Stimulated activated memory B cell treated with anti-CD40 and anti-IgM and Interleukin-4, amounts not matched to agents 10 μg/mL and 1 μg/mL and 100 μg/mL, for 72 hours (primary cell): ENCODE data around the gene EEF1G.

Experiments
- ATAC-seq: fragments of 150-1000 bp; cut with Tn5 transposase; 2 replicates; pipeline ENCODE4 v1.10.0; 2021
- H3K27ac Mint-ChIP-seq: one replicate; pipeline ENCODE4 v1.8.0; 2022; ENCODE audit warnings: mild to moderate bottlenecking, mixed read lengths
- H3K27me3 Mint-ChIP-seq: one replicate; pipeline ENCODE4 v1.8.0; 2022; ENCODE audit warnings: mixed read lengths
- H3K36me3 Mint-ChIP-seq: one replicate; pipeline ENCODE4 v1.8.0; 2022; ENCODE audit warnings: mixed read lengths
- H3K4me1 Mint-ChIP-seq: one replicate; pipeline ENCODE4 v1.8.0; 2022; ENCODE audit warnings: mixed read lengths
- H3K4me3 Mint-ChIP-seq: one replicate; pipeline ENCODE4 v1.8.0; 2022; ENCODE audit warnings: mild to moderate bottlenecking, moderate library complexity, mixed read lengths
- H3K9me3 Mint-ChIP-seq: one replicate; pipeline ENCODE4 v1.8.0; 2022; ENCODE audit warnings: mixed read lengths

Gene EEF1G

DNA sequence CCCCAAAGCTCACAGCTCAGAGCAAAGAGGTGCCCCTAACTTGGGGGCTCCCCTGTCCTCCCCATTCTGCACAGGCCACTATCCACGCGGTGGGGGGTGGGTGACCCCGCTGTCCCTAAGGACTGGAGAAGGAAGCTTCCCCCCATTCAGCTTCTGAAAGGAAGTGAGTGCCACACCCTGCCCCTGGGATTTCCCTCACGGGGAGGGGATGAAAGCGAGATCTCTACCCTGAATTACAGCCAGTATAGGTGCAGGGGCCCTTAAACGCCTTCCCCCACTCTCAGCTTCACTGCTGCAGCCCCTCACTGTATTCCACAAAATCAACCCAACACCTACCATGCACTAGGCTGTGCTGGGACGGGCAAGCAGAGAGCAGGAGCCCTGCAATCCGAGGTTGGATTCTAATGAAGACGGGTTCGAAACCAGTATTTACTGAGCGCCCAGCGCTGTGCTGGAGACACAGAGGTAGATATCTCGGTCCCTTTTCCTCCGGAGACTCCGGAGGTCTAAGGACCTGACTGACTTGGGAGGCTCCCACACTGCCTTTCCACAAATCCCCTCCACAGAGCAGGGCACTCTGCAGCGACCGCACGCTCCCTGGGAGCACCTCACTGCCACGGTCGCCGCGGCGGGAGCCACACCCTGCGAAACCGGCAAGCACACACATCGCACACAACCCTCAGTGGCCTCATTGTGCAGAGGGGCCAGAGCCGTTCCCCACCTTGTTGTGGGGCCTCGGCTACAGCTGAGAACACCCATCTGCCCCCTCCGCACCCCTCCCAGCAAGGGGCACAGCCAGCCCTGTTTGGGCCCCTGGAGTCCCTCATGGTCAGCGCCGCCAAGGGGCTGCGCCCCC is 28.9 kb downstream of the EEF1G start:
- Mint-ChIP-seq H3K9me3 (no peaks in the 10 kb centered on the region), H3K4me3 (peak overlapping the region; percentile 94), H3K27me3 (no peaks in the 10 kb centered on the region), H3K4me1 (peaks cover 69% of the 10 kb centered on the region), H3K36me3 (peaks cover 5% of the 10 kb centered on the region), H3K27ac (peak overlapping the region; percentile 92)
- no peak for ATAC-seq

DNA sequence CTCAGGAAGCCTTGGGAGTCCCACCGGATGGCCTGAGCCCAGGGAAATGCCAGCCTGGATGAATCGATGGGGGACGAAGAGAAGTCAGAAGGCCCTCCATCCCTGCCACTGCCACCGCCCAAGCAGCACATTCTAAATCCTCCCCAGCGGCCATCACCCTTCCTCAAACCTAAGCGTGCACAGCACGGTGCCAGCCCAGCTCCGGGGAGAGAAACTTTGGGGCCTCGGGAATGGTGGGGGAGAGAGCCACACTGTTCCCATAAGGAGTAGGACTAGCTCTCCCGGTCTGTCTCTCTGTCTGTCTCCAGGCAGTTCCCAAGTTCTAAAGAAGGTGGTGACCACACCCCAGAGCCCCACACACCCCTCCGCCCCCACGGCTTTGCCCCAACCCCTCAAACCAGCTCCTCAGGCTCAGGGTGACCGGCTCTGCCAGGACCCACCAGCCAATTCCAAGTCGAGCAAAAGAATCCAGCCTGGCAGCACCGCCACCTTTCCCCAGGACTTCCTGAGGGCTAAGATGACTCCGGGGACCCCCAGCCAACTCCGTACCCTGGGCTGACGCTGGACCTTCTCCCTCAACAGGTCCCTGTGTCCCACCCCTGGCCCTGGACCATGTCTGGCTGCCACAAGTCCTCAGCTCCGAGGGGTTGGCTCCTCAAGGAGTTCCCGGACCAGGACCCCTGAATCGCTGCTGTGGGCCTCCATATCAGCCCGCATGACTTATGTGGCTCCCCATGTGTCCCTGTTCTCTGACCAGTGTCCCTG is 29.8 kb downstream of the EEF1G start:
- H3K36me3 Mint-ChIP-seq: peaks cover 5% of the 10 kb centered on the region
- ATAC-seq: no peak
- no peaks in the 10 kb centered on the region for H3K27me3 Mint-ChIP-seq
- peaks cover 74% of the 10 kb centered on the region for H3K4me1 Mint-ChIP-seq
- peak overlapping the region; percentile 92 for H3K27ac Mint-ChIP-seq
- H3K9me3 Mint-ChIP-seq: no peaks in the 10 kb centered on the region
- peak overlapping the region; percentile 94 for H3K4me3 Mint-ChIP-seq

DNA sequence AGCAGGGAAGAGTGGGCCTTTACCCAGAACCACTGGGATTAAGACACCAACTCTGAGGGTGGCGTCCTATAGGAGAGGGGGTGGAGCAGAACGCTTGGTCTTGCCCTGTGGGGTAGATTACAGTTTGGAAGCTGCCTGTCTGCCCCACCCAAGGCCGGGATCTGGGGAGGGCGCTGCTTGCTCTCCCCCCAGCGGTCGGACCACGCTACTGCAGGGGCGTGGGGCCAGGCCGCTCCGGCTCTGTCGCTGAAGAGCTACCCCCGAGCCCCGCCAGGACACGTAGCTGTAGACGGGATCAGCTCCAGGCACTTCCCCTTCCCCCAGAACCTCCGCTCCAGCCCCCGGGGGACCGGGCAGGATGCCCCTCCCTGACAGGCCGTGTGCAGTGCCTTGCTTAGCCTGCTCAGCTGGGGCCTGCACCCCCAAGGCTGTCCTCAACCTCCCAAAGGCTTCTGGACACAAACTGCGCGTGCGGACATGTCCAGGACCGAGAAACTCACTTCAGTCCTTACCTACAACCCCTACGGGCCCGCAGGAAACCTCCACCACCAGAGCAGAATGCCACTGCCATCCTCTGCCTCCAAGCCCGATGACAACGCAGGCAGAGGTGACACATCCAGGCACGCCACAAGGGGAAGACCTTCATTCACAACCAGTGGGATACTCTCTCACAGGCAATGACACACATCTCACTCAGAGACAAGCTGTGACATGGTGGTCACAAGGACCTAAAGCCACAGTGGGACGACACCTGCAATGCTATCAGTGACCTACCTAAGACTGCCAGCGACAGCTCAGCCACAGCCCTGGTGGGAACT is 30.7 kb downstream of the EEF1G start:
- peak overlapping the region; percentile 92 for H3K27ac Mint-ChIP-seq
- H3K36me3 Mint-ChIP-seq: peaks cover 13% of the 10 kb centered on the region
- peaks cover 80% of the 10 kb centered on the region for H3K4me1 Mint-ChIP-seq
- no peaks in the 10 kb centered on the region for H3K9me3 Mint-ChIP-seq
- peak overlapping the region; percentile 94 for H3K4me3 Mint-ChIP-seq
- peak; percentile 46 for ATAC-seq
- H3K27me3 Mint-ChIP-seq: no peaks in the 10 kb centered on the region

DNA sequence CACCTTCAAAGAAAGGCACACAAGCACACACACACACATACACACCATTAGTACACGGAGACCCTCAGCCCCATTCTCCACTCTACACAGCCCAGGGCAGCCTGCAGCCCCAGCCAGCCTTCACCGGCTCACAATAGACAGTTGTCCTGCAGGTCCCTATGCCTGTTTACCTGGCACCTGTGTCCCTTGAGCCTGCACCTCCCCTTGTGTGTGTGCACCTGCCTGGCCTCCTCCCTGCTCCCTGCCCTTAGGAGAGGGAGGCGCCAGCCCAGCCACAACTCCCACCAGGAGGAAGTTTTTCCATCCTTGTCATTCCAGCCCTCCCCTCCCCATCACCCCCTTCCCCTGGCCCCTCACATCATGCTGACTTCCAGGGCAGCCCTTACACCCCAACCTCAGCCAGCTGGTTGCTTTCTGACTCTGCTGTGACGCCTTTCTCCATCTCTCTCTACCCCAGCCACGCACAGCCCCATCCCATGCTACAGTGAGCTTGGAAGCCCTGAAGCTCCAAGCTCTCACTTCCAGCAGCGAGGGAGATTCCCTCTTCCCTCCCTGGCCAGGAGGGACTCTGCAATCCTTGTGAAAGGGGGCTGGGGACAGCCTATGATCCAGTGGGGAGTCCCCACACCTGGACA is 31.5 kb downstream of the EEF1G start:
- no peaks in the 10 kb centered on the region for H3K27me3 Mint-ChIP-seq
- H3K4me1 Mint-ChIP-seq: peaks cover 75% of the 10 kb centered on the region
- H3K9me3 Mint-ChIP-seq: no peaks in the 10 kb centered on the region
- H3K36me3 Mint-ChIP-seq: peaks cover 14% of the 10 kb centered on the region
- H3K4me3 Mint-ChIP-seq: peak overlapping the region; percentile 94
- no peak for ATAC-seq
- H3K27ac Mint-ChIP-seq: peak overlapping the region; percentile 92

DNA sequence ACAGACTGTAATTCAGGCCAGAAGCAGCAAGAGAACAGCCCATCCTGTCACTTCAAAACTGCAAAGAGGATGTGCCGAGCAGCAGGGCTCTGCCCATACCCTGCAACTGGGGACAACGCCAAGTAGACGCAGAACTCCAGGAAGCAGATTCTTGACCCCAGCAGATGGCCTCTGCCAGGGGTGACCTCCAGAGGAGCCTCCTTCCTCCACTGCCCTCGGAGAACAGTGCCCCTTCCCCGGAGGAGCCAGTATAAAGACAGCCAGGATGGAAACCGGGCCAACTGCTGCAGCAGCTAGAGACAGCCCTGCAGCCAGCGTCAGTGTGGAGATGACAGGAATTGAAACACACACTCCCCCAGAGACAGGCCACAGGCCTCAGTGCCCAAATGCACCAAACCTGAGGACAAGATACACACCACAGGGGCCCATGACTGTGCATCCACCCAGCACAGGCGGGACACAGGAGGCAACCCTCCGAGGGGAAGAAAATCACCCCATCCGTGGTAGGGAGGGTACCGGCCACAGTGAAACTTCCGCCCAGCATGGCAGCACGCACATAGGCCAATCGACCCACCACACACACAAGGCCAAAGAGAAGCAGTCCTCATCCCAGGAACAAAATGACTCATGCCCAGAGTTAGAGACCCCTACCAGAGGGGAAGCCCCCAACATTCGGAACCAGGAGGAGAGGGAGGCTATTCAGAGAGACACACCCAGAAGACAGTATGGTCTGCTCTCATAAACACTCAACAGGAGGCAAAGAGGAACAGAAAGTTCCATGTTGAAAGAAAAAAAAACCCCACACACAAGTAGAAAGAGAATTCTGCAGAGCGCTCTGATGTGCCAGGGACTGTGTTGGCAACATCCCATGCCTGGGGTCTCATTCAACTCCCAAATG is 32.6 kb downstream of the EEF1G start:
- Mint-ChIP-seq H3K27me3 (no peaks in the 10 kb centered on the region), H3K9me3 (no peaks in the 10 kb centered on the region), H3K4me3 (peak overlapping the region; percentile 94), H3K4me1 (peaks cover 76% of the 10 kb centered on the region), H3K36me3 (peaks cover 21% of the 10 kb centered on the region), H3K27ac (peak overlapping the region; percentile 92)
- ATAC-seq: peak; percentile 87

DNA sequence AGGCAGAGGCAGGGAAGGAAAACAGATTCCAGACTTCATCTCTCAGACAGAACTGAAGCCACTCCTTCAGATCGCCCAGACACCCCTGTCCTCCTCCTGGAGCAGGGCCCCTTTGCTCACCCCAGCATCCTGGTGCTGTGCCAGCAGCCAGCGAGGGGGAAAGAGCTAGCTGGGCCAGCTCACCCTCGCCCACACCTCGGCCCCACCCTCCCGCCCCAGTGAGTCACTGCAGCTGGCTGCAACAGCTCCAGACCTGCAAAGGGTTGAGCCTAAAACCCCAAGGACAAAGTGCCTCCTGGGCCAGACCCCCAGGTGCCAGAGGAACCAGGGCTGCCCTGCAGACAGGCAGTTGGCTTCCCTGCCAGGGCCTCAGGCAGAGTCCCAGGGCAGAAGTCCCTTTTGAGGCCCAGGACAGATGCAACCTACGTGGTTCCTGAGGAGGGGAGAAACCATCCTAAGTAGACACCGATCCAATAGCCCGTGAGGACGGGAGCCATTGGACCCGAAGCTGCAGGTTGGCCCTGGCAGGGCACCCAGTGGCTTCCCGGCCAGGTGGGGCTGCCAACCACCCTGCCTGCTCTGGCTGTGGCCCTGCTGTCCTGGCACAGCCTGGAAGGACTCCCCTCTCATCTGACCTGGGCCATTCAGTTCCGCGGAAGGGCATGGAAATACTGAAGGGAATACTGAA is 34.3 kb downstream of the EEF1G start:
- ATAC-seq: no peak
- Mint-ChIP-seq H3K36me3 (peaks cover 29% of the 10 kb centered on the region), H3K4me1 (peaks cover 72% of the 10 kb centered on the region), H3K27ac (peak overlapping the region; percentile 92), H3K9me3 (no peaks in the 10 kb centered on the region), H3K27me3 (no peaks in the 10 kb centered on the region), H3K4me3 (peak overlapping the region; percentile 56)

DNA sequence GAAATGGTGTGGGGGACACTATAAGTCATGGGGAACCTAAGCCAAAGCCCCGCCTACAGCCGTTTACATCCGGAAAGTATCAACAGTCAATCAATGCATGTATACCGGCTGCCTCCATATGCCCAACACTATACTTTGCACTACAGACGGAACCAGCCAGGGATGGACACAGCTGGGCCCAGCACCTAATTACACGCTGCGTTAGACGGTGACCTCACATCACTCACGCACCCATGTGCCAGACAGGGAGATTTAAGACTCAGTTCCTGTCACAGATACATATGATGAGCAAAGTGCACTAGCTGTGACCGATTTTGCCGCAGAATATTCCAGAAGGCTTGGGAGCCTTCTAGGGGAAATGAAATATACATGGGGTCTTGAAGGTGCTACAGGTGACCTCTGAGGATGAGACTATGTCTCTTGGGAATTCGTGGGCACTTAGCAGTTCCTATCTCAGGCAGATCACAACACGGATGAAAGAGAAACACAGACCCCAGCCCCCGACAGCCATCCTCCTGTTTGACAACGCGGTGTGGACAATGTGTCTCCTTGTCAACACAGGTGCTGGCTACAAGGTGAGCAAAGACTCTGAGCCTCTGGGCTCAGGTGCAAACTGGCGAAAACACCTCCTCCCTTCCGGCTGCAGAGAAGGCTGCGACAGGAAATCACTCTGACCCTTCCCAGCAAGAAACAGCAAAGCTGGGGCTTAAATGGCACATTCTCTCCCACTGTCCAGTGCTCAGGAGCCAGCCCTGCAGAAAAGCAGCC is 35.0 kb downstream of the EEF1G start:
- H3K9me3 Mint-ChIP-seq: no peaks in the 10 kb centered on the region

DNA sequence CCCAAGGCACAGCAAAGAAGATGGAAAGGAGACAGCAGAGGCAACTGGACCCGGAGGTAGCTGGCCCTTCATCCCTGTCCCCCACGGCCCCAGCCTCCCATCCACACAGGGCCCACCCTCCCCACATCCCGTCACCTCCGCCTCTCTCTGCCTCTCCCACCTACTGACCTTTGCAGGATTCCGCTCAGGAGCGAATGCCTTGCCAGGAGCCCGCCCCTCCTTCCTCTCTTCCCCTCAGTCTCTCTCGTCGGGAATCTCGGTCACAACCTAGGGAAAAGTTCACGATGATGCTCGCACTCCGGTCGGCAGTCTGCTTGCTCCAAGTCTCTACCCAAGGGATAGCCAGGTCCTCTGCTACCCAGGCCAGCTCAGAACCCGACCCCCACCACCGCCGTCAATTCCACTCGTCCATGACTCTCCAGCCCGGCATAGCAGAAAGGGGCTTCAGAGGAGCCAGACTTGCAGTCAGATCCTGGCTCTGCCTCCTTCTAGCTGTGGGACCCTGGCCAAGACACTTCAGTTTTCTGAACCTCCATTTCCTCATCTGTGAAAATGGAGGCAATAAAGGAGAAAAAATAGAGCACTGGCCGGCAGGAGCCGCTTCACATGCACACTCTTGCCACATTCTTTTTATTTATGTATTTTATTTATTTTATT is 37.3 kb downstream of the EEF1G start:
- no peaks in the 10 kb centered on the region for H3K9me3 Mint-ChIP-seq
- no peak for ATAC-seq
- H3K27me3 Mint-ChIP-seq: no peaks in the 10 kb centered on the region
- peaks cover 43% of the 10 kb centered on the region for H3K4me1 Mint-ChIP-seq
- no peak overlapping the region for H3K4me3 Mint-ChIP-seq
- peaks cover 56% of the 10 kb centered on the region for H3K36me3 Mint-ChIP-seq
- H3K27ac Mint-ChIP-seq: peak overlapping the region; percentile 21

More for the DNA sequence above, 35.0 kb downstream of the EEF1G start:
- Mint-ChIP-seq H3K4me1 (peaks cover 66% of the 10 kb centered on the region), H3K27me3 (no peaks in the 10 kb centered on the region), H3K4me3 (peak overlapping the region; percentile 56), H3K36me3 (peaks cover 36% of the 10 kb centered on the region), H3K27ac (peak overlapping the region; percentile 92)
- ATAC-seq: no peak

DNA sequence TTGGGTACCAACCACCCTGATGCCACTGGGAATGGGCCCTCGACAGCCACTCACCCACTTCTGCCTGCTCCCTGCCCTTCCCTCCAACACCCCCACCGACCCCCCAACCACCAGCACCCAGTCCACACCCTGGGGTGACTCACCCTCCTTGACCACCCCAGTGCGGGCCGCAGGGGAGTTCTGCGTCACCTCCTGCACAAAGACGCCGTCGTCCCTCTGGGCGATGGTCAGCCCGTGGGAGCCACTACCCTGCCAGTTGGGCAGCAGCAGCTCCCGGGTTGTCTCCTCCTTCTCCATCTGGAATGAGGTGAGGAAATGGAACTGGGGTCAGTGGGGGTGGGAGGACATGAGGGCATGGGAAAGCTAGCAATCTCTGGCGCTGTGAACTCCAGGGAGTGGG is 37.9 kb downstream of the EEF1G start:
- H3K9me3 Mint-ChIP-seq: no peaks in the 10 kb centered on the region
- H3K4me1 Mint-ChIP-seq: peaks cover 37% of the 10 kb centered on the region
- no peak overlapping the region for H3K27ac Mint-ChIP-seq
- no peaks in the 10 kb centered on the region for H3K27me3 Mint-ChIP-seq
- peaks cover 62% of the 10 kb centered on the region for H3K36me3 Mint-ChIP-seq
- no peak overlapping the region for H3K4me3 Mint-ChIP-seq
- ATAC-seq: no peak

DNA sequence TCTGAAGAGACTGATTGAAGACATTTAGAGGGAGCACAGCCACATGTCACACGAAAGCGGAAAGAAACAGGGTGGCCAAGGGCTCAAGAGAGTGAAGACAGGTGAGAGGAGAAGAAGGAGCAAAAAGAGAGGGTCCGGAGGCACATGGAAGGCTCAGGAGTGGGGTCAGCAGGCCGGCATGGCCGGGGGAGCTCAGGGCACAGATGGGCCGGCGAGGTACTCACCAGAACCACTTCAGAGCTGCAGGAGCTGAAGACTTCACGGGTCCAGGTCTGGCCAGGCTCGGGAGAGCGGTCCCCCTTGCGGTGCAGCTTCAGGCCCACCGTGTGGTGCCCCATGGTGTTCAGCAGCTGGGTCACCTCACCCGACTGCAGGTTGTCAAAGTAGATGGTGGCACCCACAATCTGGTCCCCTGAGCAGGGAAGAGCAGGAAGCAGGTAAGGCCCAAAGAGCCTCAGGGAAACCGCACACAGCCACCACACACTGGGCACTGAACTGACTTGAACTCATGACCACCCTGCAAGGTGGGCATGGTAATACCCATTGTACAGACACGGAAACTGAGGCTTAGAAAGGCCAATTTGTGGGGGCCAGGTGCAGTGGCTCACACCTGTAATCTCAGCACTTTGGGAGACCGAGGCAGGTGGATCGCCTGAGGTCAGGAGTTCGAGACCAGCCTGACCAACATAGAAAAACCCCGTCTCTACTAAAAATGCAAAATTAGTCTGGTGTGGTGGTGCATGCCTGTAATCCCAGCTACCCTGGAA is 38.7 kb downstream of the EEF1G start:
- H3K27ac Mint-ChIP-seq: peak overlapping the region; percentile 68
- ATAC-seq: no peak
- H3K4me3 Mint-ChIP-seq: no peak overlapping the region
- H3K9me3 Mint-ChIP-seq: no peaks in the 10 kb centered on the region
- peaks cover 33% of the 10 kb centered on the region for H3K4me1 Mint-ChIP-seq
- H3K27me3 Mint-ChIP-seq: no peaks in the 10 kb centered on the region
- H3K36me3 Mint-ChIP-seq: peaks cover 71% of the 10 kb centered on the region

DNA sequence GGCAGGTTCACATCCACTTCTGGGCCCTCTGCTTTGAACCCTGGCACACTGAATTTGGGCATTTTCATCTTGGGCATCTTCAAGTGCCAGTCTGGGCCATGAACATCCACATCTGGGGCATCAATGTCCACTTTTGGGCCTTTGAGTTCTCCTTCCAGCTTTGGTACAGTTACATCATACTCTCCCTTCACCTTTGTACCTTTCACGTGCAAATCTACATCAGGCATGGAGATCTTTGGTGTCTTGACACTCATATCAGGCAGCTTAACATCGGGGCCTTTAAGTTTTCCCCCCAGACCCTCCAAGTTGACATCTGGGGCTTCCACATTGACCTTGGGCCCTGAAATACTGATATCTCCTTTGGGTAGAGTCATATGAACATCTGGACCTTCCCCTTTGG is 41.6 kb downstream of the EEF1G start:
- Mint-ChIP-seq H3K4me3 (no peak overlapping the region), H3K4me1 (peaks cover 9% of the 10 kb centered on the region), H3K27ac (peak overlapping the region; percentile 12), H3K36me3 (peaks cover 85% of the 10 kb centered on the region), H3K9me3 (no peaks in the 10 kb centered on the region), H3K27me3 (no peaks in the 10 kb centered on the region)
- no peak for ATAC-seq

DNA sequence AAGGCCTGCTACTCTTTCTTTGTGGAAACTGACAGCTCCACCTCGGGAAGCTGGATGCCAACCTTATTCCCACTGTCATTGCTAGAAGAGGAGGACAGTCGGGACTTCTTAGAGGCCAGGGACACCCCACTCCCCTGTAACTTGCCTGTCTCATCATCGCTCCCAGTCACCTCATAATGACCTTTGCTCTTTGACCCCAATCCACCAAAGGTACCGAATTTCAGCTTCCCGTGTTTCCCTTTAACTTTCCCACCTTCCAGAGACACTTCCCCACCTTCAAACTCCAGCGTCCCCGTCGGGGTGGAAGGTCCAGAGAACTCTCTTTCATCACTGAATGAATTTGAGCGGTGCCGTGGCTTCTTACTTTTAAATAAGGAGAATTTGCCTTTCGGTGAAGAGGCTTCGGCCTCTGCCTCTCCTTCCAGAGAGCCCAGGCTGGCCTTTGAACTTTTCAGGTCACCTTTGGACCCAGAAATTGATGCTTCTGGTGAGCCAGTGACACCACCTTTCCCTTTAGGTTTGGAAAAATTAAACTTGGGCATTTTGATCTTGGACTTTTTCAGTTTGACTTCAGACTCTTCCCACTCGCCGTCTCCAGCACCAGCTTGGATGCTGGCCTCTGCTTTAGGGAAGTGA is 56.8 kb downstream of the EEF1G start:
- no peak overlapping the region for H3K27ac Mint-ChIP-seq
- H3K9me3 Mint-ChIP-seq: no peaks in the 10 kb centered on the region
- H3K27me3 Mint-ChIP-seq: no peaks in the 10 kb centered on the region
- H3K36me3 Mint-ChIP-seq: peaks cover 45% of the 10 kb centered on the region
- ATAC-seq: no peak
- H3K4me3 Mint-ChIP-seq: no peak overlapping the region
- H3K4me1 Mint-ChIP-seq: peaks cover 40% of the 10 kb centered on the region
